CD4-positive, alpha-beta T cell treated with Interleukin-6 at 100 ng/mL for 8 hours (primary cell): ENCODE measurements around the gene PROM2.
"Not testable (repeated sequence)": the region's sequence is repeated elsewhere in the genome, so short reads cannot be mapped to it uniquely, and the experiment has no call there.

Experiments
- DNase-seq: peaks from one replicate; pipeline ENCODE4 v3.0.0-alpha.2; 2020; ENCODE audit warnings: mixed read lengths, low spot score

Gene PROM2, protein sequence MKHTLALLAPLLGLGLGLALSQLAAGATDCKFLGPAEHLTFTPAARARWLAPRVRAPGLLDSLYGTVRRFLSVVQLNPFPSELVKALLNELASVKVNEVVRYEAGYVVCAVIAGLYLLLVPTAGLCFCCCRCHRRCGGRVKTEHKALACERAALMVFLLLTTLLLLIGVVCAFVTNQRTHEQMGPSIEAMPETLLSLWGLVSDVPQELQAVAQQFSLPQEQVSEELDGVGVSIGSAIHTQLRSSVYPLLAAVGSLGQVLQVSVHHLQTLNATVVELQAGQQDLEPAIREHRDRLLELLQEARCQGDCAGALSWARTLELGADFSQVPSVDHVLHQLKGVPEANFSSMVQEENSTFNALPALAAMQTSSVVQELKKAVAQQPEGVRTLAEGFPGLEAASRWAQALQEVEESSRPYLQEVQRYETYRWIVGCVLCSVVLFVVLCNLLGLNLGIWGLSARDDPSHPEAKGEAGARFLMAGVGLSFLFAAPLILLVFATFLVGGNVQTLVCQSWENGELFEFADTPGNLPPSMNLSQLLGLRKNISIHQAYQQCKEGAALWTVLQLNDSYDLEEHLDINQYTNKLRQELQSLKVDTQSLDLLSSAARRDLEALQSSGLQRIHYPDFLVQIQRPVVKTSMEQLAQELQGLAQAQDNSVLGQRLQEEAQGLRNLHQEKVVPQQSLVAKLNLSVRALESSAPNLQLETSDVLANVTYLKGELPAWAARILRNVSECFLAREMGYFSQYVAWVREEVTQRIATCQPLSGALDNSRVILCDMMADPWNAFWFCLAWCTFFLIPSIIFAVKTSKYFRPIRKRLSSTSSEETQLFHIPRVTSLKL

DNA sequence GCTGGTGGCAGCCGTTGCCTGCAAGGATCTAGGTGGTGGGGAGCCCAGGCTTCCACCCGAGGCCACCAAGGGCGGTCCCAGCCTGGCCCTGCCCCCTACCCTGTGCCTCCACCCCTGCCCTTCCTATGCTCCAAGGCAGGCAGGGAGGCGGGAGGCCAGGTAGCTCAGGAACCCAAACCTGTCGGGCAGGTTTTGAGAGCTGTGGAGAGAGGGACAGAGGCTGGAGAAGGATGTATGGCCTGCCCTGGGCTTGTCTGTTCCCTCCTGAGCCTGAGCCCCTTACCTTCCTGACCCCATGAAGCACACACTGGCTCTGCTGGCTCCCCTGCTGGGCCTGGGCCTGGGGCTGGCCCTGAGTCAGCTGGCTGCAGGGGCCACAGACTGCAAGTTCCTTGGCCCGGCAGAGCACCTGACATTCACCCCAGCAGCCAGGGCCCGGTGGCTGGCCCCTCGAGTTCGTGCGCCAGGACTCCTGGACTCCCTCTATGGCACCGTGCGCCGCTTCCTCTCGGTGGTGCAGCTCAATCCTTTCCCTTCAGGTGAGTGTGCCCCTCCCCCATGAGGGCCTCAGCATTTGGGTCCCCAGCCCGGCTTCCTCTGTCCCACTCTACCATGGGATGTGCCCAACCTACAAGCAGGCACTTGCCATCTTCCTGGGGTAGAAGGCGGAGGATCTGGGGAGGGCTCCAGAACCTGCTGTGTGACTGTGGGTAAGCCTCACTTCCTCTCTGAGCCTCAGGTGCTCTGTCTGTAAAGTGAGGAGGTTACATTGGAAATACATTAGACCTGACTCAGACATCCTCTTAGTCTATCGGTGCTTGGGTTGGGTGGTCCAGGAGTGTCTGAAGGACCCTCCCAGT lies at the start of gene PROM2:
Gene PROM2 (plus strand): TSS at position 159 of the 860 bp plus-strand sequence. CDS start 137 bp downstream, at position 296.
- DNase-seq, result no peak

DNA sequence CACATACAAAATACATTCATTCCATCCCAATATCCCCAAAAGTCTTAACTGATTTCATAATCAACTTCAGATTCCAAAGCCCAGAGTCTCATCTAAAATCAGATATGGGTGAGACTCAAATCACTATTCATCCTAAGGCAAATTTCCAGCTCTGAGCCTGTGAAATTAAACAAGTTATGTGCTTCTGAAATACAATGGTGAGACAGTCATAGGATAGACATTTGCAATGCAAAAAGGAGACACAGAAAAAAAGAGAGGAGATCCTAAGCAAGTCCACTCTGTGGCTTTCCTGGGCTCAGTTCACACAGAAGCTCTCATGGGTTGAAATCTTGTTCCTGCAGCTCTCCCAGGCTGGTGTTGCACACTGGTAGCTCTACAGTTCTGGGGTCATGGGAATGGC lies 48.6 kb upstream of the PROM2 start:
- no peak for DNase-seq

DNA sequence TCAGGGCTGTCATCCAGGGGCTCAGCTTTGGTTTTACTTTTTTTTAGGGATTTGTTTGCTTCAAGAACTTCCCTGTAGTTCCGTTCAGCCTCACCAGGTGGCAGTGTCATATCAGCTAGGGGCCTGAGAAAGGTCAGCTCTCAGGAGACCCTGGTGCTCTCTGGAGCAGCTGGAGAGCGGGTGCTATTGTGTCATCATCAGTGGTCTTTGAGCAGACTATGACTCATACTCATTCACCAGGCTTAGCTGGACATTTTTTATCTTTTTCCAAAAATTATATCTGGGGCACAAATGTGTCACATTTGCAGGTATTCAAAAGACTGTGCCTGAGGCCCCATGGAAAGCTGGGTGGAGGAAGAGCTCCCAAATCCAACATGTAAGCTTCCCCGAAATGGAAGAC lies 42.5 kb upstream of the PROM2 start:
- DNase-seq, result no peak

DNA sequence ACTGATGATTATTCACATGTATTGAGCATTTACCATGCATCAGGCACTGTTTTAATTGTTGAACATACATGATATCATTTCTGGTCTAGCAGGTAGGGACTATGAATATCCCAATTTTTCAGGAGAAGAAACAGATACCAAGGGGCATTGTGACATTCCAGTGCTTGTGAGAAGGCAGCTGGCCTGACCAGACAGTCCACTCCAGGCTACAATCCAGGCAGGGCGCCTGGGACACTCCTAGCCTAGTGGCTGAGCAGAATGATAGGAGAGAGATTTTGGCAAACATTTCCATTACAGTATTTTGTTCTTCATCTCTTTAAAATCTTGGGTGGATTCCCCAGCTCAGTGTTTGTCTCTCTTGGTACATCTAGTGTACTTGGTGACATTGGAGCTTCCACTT lies 42.0 kb upstream of the PROM2 start:
- no peak for DNase-seq

DNA sequence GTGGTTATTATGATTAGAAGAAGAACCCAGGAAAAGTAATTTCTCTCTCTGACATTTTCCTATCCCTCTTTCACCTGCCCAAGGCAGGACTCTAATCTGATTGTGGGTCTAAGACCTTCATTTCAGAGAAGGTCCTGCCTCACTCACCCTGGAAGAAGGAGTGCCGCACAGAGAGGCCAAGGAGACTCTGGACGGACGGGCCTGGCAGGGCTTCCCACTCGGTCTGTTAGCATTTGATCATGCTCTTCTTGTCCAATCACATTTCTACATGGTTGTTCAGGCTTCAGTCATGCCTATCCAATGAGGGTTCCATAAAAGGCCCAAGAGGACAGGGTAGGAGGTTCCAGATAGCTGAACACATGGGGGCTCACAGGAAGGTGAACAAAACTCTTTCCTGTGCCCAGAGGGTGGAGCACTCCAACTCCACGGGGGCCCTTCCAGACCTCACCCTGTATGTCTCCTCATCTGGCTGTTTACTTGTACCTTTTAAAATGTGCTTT lies 39.9 kb upstream of the PROM2 start:
- DNase-seq, result no peak

DNA sequence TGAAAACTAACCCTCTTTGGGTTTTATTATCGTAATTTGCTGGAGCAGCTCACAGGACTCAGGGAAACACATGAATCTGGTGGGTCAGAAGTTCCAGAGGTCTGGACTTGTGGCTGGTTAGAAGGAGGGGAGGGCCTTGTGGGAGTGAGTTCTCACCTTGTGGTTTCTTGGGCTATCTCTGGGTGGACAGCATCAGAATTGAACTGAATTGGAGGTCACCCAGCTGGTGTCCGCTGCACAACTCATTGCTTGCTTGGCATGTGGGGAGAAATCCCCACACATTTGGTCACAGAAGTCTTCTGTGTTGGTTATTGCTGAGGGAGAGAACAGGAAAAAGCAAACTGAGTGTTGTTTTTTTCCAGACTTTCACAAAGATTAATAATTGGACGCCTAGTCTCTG lies 39.4 kb upstream of the PROM2 start:
- no peak for DNase-seq

DNA sequence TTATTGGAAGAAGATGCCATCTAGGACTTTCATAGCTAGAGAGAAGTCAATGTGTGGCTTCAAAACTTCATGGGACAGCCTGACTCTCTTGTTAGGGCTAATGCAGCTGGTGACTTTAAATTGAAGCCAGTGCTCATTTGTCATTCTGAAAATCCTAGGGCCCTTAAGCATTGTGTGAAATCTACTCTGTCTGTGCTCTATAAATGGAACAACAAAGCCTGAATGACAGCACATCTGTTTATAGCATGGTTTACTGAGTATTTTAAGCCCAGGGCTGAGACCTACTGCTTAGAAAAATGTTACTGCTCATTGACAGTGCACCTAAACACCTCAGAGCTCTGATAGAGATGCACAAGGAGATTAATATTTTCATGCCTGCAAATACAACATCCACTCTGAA lies 36.1 kb upstream of the PROM2 start:
- DNase-seq, result no peak

DNA sequence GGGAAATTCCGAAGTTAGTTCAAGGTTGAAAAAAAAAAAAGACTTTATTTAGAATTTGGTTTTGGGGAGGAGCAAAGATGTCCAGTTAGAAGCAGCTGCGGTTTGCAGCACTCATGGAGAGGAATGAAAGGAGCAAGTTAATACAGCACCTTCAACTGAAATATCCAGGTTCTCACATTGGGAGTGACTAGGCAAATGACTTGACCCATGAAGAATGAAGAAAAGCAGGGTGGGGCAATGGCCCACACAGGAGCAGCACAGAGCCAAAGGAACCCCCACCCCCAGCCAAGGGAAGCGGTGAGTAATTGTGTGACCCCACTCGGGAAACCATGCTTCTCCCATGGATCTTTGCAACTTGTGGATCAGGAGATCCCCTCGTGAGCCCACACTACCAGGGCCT lies 34.2 kb upstream of the PROM2 start:
- DNase-seq, result no peak

DNA sequence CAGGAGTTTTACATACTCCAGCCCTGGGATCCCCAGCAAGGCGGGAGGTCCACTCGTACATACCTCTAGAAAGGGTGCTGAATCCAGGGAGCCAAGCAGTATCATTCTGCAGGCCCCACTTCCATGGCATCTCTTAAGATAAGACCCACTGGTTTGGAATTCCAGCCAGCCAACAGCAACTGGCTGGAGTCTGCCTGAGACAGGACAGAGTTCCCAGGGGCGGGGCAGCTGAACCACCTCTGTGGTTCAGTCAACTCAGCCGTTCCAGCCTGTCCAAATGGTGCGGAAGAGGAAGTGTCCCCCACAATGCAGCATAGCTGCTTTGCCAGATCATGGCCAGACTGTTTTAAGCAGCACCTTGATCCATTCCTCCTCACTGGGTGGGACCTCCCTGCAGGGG lies 33.7 kb upstream of the PROM2 start:
- no peak for DNase-seq

DNA sequence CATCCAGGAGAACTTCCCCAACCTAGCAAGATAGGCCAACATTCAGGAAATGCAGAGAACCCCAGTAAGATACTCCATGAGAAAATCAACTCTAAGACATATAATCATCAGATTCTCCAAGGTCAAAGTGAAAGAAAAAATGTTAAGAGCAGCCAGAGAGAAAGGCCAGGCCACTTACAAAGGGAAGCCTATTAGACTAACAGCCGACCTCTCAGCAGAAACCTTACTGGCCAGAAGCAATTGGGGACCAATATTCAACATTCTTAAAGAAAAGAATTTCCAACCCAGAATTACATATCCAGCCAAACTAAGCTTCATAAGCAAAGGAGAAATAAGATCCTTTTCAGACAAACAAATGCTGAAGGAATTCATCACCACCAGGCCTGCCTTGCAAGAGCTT lies 32.2 kb upstream of the PROM2 start:
- not testable (repeated sequence) for DNase-seq

DNA sequence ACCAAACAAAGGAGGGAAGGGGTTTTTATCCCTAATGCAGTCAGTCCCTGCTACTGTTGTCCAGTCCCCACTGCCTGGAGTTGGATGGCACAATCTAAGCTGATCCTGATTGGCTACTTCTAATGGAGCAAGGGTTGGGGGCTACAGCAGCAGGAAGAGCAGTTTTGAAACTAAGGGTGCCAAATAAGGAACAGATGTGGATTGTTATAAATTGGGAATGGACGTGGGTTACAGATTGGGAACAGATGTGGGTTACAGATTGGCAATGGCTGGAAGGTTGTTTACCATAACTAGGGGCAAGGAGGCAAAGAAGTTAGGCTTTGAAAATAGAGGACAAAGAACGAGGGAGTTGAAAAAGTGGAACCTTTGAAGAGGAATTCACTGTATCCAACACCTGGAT lies 16.0 kb upstream of the PROM2 start:
- no peak for DNase-seq

DNA sequence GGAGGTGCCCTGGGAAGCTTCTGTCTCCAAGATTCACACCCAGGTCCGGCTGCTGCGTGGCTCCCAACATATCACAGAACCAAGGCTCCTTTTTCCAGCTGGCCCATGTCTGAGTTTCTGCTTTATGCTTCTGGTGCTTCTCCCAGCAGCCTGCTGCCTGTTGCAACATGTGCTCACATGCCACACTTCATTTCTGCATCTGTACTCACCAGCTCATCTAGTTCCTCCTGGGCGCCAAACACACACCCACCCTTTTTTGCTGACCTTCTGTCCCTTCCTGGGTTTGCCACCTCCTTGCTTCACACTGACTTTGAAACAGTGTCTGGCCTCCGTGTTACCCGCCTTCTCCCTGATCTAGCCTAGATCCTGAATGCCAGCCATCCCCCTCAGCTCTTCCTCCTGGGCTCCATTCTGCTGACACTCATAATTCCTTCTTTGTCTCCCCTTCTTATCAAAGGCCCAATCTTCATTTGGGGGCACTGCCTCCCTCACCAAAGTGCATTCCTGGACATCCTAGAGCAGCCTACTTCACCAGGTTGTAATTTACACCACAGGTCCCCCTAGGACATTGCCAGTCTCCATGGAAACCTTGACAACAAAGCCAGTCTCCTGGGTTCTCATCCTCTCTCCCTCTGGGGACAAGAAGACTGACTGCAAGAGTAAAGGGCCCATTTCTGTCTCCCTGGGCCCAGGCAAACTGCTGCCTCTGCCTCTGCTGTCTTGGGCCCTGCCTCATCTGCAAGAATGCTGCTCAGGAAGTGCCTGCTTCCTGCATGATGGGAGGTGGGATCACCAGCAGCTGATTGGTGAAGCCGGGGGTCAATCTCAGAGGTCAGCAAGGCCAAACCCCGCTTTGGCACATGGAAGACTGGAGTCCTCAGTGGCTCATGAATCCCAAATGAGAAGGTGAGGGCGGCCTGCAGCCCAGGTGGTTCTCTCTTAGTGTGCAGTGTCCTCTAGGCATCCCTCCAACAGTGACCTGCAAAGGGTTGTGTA lies 13.9 kb upstream of the PROM2 start:
- DNase-seq, result no peak

DNA sequence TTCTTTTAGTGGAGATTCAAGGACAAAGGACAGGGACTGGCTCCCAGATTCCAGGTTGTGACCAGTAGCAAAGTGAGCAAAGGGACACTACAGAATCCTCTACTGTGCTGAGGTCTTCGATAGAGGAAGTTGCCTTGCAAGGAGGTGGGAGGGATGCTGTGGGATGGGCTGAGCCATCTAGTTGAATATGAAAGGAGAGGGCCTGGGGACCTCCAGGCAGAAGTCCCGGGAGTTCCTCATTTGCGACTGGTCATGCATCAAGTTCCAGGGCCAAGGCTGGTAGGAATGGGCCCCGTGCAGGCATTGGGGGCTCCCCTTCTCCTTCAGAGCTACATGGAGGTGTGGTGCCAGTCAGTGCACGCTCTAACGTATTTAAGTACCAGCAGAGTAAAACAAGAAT lies 12.6 kb upstream of the PROM2 start:
- DNase-seq, result no peak

DNA sequence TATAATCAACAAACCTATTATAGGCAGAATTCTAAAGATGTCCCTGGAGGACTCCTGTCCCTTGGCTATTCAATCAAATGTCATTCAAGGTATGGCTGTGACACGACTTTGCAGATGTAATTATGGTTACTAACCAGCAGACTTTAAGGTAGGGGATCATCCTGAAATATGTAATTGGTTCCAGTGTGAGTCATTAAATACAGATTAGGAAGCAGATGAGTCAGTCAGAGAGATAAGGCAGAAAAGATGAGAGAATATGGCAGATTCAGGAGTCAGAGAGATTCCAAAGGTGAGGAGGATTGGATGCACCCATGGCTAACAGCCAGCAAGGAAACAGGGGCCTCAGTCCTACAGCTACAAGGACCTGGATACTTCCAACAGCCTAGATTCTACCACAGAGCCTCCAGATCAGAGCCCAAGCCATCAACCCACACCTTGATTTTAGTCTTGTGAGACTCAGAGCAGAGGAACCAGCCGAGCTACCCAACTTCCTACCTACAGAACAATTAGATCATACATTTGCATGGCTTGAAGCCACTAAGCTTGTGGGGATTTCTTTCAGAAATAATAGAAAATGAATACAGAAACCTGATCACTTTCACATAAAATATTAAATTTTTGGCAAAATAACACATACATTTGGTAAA lies 11.2 kb upstream of the PROM2 start:
- no peak for DNase-seq

DNA sequence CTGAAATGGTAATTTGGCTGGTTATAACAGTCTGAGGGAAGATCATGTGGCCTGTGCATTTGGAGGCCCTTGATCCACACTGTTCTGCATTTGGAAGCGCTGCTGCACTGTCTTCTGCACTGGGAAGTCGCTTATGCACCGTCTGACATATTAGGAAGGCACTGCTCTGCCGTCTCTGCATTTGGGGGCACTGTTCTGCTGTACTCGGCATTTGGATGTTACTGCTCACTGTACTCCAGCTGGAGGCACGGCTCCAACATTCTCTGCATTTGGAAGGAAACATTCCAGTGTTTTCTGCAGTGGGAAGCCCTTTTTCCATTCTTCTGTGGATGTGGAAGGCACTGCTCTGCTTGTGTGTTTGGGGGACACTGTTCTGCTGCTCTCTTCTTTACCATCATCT lies 9.6 kb upstream of the PROM2 start:
- no peak for DNase-seq

DNA sequence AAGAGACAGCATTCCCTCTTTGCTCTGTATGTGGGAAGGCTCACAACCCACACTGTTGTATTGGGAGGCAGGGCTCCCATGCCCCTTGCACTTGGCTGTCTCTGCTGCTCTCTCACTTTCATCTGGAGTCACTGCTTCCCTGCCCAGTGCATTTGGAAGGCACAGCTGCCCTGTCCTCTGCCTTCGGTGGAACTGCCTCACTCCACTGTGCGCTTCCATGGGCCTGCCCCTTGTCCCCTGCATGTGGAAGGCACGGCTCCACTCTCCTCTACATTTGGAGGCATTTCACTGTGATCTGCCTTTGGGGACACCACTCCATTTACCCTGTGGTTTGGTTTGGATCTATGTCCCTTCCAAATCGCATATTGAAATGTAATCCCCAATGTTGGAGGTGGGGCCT lies 9.1 kb upstream of the PROM2 start:
- no peak for DNase-seq

DNA sequence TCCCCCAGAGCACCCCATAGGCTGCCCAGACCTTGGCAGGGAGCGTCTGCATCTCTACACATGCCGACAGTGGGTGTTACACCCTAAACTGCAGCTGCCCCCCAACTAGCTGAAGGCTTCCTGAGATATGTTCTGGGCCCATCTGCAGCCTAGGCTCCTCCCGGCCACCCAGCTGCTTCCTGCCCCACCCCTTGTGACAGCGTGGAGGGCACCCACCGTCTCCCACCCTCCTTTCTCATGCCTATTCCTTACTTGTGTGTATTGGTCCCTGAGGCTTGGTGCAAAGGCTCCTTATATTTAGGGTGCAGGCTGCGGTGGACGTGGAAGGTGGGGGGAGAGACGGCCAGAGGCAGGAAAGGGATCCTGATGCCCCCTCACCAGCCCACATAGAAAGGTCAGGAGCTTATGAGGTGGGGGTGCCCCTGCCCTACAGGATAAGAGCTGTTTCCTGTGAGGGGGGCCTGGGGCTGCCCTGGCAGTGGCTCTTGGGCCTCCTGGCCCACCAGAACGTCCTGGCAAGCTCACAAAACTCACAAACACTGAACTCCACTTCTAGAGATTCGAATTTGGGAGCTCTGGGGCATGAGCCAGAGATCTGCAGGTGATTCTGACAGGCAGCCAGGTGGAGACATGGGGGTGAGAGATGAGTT lies 7.3 kb upstream of the PROM2 start:
- no peak for DNase-seq

DNA sequence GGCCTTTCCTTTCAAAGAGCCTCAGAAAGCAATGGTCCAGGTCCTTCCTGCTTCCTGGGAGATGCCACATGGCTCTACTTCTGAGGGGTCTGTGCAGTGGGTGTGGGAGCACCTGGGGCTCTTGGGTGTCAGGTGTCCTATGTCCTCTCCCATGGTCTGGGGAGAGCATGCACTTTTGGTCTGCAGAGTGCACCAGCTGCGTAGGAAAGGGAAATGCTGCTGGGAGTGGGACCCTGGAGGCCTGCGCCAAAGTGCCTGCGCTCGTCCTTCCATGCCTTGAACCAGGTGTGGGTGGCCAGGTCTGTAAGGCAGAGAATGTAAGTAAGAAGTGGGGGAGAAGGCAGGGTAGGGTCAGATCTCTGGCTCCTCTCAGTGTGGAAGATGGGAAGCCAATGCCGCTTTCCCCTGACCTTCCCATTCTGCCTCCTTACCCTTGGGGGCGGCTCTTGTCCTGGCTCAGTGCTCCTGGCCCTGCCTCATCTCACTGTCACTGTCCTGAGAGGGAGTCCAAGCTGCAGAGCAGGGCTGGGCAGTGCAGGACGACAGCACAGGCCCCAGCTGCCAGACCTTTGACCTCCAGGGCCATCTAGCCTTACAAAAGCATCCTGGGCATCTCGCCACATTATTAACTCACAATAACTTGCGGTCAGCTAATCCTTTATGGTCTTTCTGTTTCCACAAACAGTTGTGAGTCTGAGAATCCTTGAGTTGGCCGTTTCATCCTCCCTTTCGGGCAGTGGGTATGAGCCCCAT lies 6.6 kb upstream of the PROM2 start:
- DNase-seq, result no peak
